Activated gamma-delta T cell treated with anti-CD3 and anti-CD28 coated beads, Interleukin-2, amount 50 U/mL, for 16 hours (primary cell): ENCODE results near the gene GEMIN8.

Experiments used
- DNase-seq: peaks from one replicate; pipeline ENCODE4 v3.0.0-alpha.2; 2020; ENCODE audit warnings: low read depth

The GEMIN8 gene, protein sequence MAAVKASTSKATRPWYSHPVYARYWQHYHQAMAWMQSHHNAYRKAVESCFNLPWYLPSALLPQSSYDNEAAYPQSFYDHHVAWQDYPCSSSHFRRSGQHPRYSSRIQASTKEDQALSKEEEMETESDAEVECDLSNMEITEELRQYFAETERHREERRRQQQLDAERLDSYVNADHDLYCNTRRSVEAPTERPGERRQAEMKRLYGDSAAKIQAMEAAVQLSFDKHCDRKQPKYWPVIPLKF

DNA sequence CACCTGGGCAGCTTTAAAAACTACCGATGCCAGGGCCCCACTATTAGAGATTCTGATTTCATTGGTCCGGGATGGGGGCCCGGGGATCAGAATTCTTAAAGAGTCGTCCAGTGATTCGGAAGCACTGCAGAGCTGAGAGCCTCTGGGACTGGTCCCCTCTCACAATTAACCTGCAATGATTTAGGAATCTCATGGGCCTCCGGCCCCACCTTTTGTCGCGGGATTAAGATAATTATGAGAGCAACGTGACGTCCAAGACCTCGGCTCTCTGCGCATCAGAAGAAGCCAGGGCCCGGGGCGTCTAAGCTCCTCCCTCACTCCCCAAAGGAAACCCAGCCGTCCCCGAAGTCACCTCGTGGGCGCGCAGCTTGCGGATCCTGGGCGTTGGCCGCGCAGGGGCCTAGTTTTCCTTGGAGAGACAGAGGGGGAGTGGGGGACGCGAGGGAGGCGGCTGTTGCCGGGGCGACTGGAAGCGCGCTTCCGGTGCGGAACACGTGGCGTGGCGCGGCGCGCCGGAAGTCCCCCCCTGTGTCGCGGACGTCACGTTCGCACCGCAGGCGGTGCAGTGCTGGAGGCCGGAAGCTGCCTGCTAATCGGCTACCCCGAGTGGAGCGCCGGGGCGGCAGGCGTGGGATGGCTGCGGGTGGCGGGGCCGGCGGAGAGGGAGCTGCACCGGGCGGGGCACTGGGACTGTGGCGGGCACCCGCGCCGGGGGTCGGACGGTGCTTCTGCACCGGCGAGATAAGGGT lies at the start of gene GEMIN8:
GEMIN8 (minus strand) TSS at position 468 of the 749 bp plus-strand sequence. CDS start 8,414 bp downstream, outside the sequence.
- peak; percentile 86 for DNase-seq

DNA sequence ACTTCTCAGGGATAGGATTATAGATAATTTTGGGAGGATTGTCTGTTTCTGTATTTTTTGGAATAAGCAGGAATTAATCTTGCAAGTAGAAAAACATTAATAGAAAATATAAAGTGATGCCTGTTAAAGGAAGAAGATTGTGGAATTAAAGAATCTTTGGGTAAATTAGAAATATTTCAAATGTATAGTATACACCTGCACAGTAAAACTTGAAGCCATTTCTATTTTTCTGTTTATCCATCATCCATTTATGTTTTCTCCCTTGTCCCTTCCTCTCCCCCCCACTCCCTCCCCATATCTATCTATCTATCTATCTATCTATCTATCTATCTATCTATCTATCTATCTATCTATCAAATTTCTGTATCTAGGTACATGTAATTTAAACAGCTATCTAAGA lies 46.9 kb upstream of the GEMIN8 start:
- DNase-seq = no peak

DNA sequence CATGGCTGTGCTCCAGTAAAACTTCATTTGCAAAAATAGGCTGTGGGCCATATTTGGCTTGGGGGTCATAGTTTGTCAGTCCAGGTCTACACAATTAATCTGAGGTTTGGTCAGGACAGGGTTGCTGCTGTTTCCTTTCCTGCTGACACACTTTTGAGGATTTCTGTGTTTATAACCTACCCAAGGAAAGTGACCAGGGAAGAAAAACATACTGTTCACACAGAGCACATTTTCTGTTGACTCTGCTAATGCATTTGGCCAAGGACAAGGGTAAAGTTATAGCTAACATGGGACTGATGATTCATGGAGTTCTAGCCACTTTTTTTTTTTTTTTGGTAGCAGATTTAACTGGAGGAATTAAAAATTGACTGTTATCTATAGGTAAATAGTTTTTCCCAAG lies 43.9 kb upstream of the GEMIN8 start:
- no peak for DNase-seq

DNA sequence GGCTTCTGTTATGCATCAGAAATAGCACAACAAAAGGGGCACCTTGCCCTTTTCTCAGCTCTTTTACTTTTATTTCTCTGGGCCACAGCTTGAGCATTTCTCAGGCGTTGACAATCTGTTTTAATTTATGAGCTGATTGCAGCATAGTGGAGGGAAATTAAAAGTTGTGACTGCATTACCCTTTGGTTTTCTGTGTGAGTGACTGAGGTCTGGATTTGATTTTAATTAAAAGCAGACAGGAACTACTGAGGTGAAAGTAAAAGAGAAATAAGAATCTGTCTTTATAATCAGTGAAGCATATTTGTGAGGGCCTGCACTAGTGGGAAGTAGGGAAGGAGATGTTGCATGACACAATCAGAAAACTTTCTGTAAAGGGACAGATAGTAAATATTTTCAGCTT lies 43.4 kb upstream of the GEMIN8 start:
- DNase-seq = no peak

DNA sequence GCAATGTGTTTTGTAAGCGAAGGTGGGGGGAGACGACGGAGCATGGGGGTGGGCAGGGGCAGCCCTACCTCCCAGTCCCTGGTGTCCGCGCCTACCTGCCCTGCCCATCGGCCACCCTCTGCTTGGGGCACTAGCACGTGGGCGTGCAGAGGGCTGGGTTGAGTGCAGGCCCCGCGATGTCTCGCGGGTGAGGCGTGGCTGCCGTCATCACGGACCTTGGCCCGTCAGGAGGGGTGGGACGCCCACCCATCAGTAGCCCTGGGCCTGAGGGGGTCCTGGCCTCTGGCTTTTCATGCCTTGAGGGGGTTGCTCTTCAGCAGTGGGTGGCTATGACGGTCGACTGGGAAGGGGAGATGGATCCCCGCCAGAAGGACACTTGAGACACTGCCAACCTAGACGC lies 36.1 kb upstream of the GEMIN8 start:
- DNase-seq = no peak

DNA sequence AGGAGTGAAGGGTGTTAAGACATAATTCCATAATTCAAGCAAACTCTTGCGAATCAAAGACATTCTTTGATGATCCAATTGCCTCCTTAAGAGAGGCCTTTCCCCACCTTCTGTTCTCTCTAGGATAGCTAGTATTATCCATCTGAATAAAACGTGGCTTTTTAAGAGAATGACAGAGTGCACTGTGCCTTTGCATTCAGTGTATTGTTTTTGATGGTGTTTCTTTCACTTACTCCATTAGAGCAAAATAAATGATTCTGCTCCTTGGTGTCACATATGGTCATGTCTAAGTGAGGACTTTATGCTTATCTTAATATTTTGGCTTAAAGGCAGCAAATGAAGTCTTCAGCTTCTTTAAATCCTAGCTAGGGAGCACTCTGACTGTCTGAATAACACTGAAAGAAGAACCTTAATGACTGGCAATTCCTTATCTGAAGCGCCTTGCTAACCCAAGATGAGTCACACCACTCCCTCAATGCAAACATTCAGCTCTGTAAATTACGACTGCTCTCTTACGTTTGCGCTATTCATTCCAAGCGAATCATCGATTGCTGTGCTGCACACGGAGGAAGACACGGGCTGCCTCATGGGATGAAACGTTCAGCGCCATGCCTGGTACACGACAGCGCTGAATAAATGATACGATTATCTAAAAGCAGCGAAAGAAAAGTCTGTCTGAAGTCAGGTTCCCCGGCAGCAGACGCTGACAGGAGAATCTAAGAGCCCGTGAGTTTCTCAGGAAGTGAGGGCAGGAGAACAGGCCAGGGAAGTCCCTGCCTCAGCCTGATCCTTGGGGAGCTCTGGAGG lies 35.1 kb upstream of the GEMIN8 start:
- DNase-seq = no peak

DNA sequence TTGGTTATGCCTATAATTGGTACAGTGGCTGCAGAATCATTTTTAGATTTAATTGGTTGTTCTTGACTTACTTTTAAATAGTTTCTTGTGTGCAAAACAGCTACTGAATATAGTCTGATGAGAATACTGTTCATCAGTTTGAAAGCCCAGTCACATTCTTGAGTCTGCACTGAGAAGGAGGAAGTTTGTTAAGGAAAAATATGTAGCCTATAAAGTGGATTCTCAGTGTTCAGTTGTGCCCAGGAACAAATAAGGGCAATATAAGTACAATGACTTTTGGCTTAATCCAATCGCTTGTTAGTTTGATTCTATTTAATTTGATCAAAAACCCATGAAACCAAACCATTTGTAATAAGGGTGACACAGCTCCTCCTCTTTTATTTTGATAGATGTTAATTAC lies 32.8 kb upstream of the GEMIN8 start:
- DNase-seq = no peak

DNA sequence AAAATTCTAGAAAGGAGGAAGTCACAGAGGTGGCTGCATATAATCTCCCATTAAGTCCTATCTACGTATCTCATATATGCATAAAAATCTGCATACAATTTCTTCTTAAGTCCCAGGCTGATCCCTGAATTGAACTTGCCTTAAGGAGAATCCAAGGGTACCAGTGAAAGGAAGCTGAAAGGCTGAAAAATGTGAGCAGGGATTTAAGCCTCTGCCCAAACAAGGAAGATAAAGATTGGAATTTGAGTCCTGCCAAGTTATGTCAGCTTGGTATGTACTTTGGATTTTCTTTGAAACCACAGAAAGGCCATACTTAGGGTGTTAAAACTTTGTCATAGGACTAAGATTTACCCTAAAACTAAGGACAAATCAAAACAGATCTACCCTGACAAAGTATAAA lies 26.5 kb upstream of the GEMIN8 start:
- DNase-seq = no peak

DNA sequence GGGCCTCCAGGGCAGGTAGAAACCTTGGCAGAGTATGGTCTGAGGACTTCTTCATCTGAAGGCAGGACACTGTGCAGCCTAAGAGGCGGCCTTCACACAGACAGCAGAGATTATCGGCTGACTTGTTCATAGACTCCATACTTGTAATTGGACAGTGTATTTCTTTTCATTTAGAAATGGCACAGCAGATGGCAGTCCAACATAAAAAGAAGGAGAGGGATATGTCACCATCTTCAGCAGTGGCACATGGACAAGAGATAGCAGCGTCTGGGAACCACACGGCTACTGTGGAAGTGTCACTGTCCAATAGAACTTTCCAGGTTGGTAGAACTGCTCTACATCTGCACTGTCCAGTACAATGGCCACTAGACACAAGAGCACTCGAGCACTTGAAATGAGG lies 21.7 kb upstream of the GEMIN8 start:
- DNase-seq = no peak

DNA sequence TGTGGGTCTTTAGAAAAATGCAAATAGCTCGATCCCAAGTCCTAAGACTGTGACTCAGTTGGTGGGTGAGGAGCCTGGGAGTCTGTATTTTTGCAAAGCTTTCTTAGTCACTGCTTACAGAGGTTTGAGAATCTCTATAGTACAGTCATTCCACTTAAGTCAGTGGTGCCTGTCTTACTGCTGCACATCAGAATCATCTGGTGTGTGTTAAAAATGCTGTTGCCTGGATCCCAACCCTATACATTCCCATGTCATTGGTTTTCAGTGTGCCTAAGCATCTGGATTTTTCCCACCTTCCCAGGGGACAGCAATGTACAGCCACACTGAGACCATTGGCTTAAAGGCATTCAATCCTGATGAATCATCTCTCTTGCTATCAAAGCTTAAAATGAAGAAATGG lies 21.0 kb upstream of the GEMIN8 start:
- no peak for DNase-seq

DNA sequence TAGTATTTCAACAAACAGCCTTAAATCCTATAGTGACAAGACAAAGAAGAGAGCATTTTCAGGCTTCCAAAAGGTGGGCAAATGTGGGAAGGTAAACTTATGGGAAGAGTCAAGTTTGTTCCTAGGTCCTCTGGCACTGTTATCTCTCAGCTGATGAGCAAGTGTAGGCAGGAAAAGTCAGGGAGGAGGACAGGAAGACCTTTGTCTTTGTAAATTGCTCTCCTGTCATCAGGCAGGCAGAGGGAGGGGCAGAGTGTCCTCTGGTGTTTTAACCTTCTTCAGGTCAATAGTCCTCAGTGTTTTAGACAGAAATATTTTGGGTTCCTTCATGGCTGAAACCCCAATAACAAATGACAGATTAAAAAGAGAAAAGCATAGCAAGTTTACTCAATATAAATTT lies 13.5 kb upstream of the GEMIN8 start:
- no peak for DNase-seq

DNA sequence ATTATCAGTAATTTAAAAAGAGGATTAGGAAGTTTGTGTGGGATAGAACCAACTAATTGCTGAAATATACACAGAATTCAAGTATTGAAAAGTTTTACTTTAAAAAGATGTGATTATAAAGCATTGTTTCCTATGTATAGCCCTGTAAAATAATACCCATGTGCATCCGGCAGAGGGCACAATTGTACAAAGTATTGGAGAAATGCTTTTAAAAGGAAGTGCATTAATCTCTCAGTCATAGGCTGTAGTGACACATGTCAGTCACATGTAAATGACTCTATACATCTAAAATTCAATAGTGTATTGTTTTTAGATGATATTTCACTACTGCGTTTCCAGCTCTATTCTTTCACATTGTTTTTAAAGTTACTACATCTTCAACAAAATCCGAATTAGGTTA lies 9.7 kb upstream of the GEMIN8 start:
- DNase-seq = peak; percentile 53

DNA sequence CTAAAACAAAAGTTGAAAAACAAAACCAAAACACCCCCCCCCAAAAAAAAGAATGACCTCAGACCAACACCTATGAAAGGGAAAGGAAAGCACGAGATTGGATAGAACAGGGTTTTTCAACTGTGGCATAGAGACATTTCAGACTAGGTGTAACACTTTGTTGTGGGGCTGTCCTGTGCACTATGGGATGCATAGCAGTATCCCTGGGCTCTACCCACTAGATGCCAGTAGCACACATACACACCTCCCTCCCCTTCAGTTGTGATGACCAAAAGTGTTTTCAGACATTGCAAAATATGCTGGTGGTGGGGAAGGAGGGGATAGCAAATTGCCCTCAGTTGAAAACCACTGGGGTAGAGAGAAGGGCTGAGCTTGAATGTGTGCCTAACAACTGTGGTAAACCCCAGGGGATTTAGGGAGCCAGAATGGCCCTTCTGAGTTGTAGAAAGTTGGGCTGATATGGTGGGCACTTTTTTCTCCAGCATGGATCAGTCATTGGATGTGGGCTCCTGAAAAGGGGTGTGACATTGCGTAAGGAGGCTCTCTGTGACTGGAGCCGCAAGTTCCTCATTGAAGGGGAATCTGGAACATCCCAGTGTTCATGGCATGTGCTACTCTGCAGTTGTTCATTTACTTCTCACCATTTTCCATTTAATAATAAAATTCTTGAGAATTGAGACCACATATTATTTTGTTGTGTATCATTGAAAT lies 8.8 kb upstream of the GEMIN8 start:
- DNase-seq = no peak

DNA sequence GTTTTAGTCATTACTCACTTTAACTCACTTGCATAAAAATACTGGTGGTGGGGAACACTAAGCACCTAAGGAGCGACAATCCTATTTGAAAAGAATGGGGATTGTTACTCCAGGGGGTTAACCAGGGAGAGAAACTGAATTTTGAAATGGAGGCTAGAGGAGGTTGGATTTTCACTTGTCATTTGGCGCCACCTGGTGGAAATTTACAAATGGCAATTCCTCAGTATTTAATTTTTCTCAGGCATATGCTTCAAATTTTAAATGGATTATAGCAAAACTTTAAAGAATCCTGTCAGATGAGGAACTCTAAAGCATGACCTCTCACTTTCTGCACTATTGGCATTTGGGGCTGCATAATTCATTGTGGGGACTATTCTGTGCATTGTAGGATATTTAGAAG lies 2.7 kb upstream of the GEMIN8 start:
- DNase-seq = peak; percentile 45

DNA sequence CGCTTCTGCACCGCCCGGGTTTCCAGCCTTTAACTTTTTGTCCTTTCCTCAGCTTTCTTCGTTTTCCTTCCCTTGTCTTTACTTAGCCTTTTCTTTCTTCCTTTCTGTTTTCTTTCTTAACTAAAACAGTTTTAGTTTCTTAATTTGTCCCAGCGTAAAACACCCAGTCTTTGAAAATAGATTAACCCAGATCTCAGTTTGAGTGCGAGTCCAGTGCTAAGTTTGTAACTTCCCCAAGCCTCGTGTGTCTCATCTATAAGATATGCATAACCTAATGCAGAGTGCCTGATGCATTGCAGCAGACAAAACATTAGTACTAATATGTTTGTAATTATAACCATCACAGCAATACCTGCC lies 460 bp upstream of the GEMIN8 start:
- no peak for DNase-seq

DNA sequence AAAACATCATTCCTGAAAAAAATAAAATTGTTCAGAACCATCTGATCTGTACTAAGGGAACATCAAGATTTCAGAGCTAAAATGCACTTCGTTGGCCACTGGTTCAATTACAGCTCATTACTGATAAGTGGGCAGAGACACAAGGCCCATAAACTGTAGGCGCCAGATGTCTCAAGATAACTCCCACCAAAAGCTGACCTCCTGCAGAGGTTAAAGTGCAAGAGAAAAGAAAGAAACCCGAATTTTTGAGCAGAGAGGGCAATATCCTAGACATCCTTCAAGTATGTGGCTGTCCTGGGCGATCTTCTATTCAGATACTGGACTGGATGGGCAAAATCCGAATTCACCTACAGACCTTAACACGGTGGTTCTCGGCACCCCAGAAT lies 660 bp downstream of the GEMIN8 start:
- no peak for DNase-seq

DNA sequence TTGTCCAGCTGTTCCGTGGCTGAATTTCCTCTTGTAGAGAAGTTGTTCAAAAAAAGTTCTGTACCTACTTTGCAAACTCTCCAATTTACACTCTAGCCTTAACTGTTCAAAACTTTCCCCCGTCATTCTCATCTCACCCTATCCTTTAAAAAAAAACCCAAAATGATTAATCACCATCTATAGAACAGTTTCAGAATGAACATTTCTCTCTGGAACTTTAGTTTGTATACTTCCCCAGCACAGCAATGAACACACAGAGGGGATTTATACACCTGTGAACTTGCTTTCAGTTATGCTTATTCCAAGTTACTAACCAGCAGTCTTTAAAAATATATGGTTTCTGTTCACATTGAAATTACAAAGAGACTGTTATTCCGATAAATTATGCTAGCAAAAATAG lies 1.2 kb downstream of the GEMIN8 start:
- no peak for DNase-seq

DNA sequence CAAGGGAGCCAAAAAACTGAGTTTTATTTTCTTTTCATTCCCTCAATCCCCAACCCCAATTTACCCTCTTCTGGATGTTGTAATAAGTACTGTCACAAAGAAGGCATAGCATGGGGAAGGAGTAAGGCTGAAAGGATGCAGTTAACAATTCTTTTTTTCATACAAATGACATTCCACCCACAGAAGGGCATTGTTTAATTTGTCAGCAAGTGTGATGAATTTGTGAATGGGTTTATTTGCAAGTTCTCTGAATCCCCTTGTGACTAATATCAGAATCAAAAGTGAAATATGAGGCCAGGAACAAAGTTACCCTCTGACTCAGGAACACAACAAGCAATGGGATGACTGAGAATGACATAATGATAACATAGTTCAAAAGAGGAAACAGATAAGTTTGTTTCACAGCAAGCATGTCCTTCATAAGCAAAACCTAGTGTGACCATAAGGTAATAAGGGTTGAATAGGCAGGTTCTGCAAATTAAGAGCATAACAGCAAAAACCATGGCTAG lies 2.1 kb downstream of the GEMIN8 start:
- DNase-seq = no peak

DNA sequence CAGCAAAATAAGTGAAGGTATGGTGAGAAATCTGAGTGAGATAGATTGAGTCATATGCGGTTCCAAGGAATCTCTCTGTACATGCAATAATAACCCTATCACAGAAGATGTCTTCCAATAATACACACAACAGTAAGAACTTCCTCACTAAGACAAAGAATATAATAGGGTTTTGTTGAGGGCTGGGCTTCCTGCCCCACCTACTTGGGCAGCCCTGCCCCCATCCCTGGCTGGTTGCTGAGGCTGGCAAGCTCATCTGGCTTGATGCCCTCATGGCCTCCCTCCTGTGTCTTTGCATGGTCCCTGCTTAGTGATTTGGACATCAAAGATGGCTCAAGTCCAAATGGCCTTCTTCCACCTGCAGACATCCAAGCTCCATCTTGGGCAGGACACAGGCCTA lies 2.7 kb downstream of the GEMIN8 start:
- DNase-seq = no peak

DNA sequence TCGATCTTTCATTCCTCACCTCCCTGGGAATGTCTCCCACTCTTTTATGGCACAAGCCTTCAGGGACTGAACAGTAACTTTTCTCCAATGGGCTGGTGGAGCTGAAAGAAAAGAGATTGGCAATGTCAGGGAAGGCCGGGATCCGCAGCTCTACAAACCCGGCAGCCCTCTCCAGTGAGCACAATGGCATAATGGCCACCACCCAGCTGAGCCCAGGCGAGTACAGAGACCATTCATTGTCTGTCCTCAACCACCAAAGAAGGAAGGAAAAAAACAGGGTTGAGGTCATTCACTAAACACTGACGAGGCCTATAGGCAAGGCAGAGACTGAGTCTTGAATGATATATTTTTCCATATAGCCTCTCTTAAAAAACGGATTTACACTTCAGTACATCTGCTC lies 3.6 kb downstream of the GEMIN8 start:
- DNase-seq = no peak

DNA sequence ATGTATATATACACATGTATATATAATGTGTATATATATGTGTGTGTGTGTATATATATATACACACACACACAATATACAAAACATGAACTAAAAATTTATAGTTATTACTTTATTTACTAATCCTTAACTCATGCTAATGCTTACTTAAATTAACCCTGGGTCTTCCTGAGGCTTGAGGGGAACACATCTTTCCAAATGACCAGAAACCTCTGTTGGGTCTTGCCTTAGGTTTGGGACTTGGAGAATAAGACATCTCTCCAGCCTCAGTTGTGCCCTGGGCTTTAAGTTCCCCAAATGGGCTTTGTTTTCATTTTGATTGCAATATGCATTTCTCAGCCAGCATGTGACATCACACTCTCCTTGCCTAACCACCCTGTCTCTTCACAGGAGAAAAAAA lies 7.7 kb downstream of the GEMIN8 start:
- DNase-seq = no peak

DNA sequence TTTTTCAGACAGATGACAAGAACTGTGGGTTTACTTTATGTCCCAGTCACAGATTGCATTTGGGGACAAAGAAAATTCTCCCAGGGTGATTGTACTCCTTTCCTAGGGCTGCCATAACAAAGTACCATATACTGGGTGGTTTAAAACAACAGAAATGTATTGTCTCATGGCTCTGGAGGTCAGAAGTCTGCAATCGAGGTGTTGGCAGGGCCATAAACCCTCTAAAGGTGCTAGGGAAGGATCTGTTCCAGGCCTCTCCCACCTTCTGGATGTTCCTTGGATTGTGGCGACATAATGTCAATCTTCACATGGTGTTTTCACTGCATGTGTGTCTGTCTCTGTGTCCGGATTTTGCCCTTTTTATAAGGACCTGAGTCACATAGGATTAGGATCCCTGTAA lies 12.3 kb downstream of the GEMIN8 start:
- no peak for DNase-seq
